Measurements from ENCODE around the gene PTGES3.

PTGES3 gene

DNA sequence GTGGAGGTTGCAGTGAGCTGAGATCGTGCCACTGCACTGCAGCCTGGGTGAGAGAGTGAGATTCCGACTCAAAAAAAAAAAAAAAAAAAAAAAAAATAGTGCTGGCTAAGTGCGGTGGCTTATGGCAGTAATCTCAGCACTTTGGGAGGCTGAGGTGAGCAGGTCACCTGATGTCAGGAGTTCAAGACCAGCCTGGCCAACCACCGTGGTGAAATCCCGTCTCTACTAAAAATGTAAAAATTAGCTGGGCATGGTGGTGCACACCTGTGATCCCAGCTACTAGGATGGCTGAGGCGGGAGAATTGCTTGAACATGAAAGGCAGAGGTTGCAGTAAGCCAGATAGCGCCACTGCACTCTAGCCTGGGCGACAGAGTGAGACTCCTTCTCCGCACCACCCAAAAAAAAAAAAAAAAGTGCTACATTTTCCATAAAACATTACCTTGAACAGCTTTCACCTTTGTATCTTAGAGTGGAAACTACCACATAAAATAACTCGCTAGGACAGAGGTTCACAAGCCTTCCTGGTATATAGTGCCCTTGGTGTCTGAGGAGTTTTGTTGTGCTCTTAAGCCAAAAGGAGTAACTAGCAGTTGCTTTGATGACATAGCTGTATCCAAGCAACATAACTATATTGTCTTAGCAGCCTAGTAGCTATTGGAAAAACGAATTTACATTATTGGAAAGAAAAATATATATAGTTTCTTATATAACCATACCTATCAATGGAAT is 11.1 kb downstream of the PTGES3 start:
- DNase-seq (ENCODE audit: low read depth) = no peak
- no peak overlapping the region for H3K4me3 ChIP-seq (ENCODE audit: low read length)
- no peak for TF ChIP-seq CTCF (IDR thresholded peaks at IDR 0.05; ENCODE audit: insufficient read depth, low read depth, low read length, missing control alignments)

DNA sequence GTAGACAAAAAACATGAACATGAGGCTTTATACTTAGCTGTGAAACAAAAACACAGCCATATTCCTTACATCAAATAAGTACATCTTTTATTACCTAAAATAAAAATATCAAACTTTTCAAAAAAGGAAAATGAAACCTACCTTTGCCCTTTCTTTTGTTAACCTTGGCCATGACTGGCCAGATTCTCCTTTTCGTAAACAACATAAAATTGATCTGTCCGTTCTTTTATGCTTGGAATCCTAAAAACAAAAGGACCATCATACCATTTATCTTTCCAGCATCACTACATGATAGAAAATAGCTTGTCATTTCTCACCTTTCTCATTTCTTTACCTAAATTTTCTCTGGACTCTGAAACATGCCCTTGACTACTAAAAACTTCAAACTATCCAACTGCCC is 16.5 kb downstream of the PTGES3 start:
- H3K4me3 ChIP-seq (ENCODE audit: low read length) = no peak overlapping the region
- no peak for DNase-seq (ENCODE audit: low read depth)
- TF ChIP-seq CTCF (IDR thresholded peaks at IDR 0.05; ENCODE audit: insufficient read depth, low read depth, low read length, missing control alignments) = no peak

GRCh38 chr12:56670836-56671235 is 17.2 kb downstream of the PTGES3 start:
- DNase-seq (ENCODE audit: low read depth) = peak; percentile 19
- H3K4me3 ChIP-seq (ENCODE audit: low read length) = no peak overlapping the region
- no peak for TF ChIP-seq CTCF (IDR thresholded peaks at IDR 0.05; ENCODE audit: insufficient read depth, low read depth, low read length, missing control alignments)

DNA sequence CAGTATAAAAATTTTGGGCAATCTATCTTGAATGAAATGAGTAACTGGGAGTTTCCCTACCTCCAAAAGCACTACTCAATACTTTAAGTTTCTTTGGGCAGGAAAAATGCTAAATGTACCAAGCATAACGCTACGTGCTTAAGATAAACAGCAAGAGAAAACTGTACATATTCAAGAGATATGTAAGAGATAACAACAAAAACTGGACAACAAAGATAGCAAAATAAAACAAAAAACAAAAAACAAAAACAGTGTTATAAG is 20.0 kb downstream of the PTGES3 start:
- no peak overlapping the region for H3K4me3 ChIP-seq (ENCODE audit: low read length)
- DNase-seq (ENCODE audit: low read depth) = no peak
- TF ChIP-seq CTCF (IDR thresholded peaks at IDR 0.05; ENCODE audit: insufficient read depth, low read depth, low read length, missing control alignments) = no peak

DNA sequence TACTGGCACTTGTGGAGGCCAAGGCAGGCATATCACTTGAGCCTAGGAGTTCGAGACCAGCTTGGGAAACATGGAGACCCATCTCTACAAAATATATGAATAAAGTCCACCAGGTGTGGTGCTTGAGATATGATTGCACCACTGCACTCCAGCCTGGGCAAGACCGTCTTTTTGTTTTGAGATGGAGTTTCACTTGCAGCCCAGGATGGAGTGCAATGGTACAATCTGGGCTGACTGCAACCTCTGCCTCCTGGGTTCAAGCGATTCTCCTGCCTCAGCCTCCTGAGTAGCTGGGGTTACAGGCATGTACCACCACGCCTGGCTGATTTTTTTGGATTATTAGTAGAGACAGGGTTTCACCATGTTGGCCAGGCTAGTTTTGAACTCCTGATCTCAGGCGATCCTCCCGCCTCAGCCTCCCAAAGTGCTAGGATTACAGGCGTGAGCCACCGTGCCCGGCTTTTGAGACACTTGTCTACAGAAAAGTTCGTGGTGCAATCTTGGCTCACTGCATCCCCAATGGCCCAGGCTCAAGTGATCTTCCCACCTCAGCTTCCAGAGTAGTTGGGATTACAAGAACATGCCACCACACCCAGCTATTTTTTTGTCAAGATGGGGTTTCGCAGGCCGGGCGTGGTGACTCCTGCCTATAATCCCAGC is 26.0 kb downstream of the PTGES3 start:
- no peak for DNase-seq (ENCODE audit: low read depth)
- H3K4me3 ChIP-seq (ENCODE audit: low read length) = no peak overlapping the region
- TF ChIP-seq CTCF (IDR thresholded peaks at IDR 0.05; ENCODE audit: insufficient read depth, low read depth, low read length, missing control alignments) = no peak

DNA sequence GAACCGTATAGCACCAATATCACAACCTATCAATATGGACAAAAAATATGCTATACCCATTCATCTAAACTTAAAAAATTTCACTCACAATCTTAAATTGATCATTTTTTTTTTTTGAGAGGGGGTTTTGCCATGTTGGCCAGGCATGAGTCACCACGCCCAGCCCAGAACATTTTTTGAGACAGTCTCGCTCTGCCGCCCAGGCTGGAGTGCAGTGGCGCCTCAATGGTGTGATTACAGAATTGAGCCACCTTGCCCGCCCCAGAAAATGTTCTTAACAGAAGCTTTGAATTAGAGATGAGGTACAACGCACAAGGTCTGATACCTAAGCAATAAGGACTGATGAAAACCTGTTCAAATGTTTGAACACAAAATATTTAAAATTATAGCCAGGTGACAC is 26.5 kb downstream of the PTGES3 start:
- DNase-seq (ENCODE audit: low read depth) = no peak
- TF ChIP-seq CTCF (IDR thresholded peaks at IDR 0.05; ENCODE audit: insufficient read depth, low read depth, low read length, missing control alignments) = no peak
- no peak overlapping the region for H3K4me3 ChIP-seq (ENCODE audit: low read length)

GRCh38 chr12:56658921-56659320 is 29.2 kb downstream of the PTGES3 start:
- no peak for TF ChIP-seq CTCF (IDR thresholded peaks at IDR 0.05; ENCODE audit: insufficient read depth, low read depth, low read length, missing control alignments)
- no peak overlapping the region for H3K4me3 ChIP-seq (ENCODE audit: low read length)
- no peak for DNase-seq (ENCODE audit: low read depth)

All from epithelial cell of esophagus (primary cell).